HEK293 (cell line): ENCODE data around the gene ZNF25.

Experiments used
- AEBP2 ChIP-seq: fragments of 450-650 bp; formaldehyde crosslinking; IDR thresholded peaks from 2 replicates; pipeline ENCODE4 v1.5.1; 2016; ENCODE audit warnings: missing biosample characterization, missing genetic modification characterization, borderline replicate concordance
- ZNF184 ChIP-seq: fragments of 450-650 bp; IDR thresholded peaks from 2 replicates; pipeline ENCODE4 v1.5.1; 2018; ENCODE audit warnings: missing biosample characterization, mild to moderate bottlenecking, missing genetic modification characterization
- ZNF660 ChIP-seq: fragments of 450-650 bp; IDR thresholded peaks from 2 replicates; pipeline ENCODE4 v1.5.1; 2018; ENCODE audit warnings: missing biosample characterization, mild to moderate bottlenecking, missing genetic modification characterization
- ZSCAN18 ChIP-seq: fragments of 450-650 bp; formaldehyde crosslinking; IDR thresholded peaks from 2 replicates; pipeline ENCODE4 v1.5.1; 2016; ENCODE audit warnings: missing biosample characterization, missing genetic modification characterization
- TF ChIP-seq, protein P1 (sequence below): fragments of 450-650 bp; formaldehyde crosslinking; IDR thresholded peaks from 2 replicates; pipeline ENCODE4 v1.5.1; 2016; ENCODE audit warnings: missing biosample characterization, missing genetic modification characterization
- TF ChIP-seq, protein P2 (sequence below): fragments of 450-650 bp; formaldehyde crosslinking; IDR thresholded peaks from 2 replicates; pipeline ENCODE4 v1.5.1; 2016; ENCODE audit warnings: missing biosample characterization, missing genetic modification characterization

- TF ChIP-seq ZNF184 (tag by site-specific recombination) (no peak), ZNF660 (tag by site-specific recombination) (no peak), ZSCAN18 (tag by site-specific recombination) (no peak), AEBP2 (tag by site-specific recombination) (no peak)
- TF ChIP-seq, protein P1, sequence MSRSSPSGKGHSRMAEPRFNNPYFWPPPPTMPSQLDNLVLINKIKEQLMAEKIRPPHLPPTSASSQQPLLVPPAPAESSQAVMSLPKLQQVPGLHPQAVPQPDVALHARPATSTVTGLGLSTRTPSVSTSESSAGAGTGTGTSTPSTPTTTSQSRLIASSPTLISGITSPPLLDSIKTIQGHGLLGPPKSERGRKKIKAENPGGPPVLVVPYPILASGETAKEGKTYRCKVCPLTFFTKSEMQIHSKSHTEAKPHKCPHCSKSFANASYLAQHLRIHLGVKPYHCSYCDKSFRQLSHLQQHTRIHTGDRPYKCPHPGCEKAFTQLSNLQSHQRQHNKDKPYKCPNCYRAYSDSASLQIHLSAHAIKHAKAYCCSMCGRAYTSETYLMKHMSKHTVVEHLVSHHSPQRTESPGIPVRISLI (tag by site-specific recombination) = no peak
- TF ChIP-seq, protein P2, sequence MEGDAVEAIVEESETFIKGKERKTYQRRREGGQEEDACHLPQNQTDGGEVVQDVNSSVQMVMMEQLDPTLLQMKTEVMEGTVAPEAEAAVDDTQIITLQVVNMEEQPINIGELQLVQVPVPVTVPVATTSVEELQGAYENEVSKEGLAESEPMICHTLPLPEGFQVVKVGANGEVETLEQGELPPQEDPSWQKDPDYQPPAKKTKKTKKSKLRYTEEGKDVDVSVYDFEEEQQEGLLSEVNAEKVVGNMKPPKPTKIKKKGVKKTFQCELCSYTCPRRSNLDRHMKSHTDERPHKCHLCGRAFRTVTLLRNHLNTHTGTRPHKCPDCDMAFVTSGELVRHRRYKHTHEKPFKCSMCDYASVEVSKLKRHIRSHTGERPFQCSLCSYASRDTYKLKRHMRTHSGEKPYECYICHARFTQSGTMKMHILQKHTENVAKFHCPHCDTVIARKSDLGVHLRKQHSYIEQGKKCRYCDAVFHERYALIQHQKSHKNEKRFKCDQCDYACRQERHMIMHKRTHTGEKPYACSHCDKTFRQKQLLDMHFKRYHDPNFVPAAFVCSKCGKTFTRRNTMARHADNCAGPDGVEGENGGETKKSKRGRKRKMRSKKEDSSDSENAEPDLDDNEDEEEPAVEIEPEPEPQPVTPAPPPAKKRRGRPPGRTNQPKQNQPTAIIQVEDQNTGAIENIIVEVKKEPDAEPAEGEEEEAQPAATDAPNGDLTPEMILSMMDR = no peak
These were observed 951 bp downstream of the ZNF25 start for GRCh38 chr10:37975401-37975991.
